HepG2 (cell line): Measurements from ENCODE around the gene TRPC6. TPM values are rescaled to one million over a fixed set of nuclear protein-coding genes. Genes with fewer than 3 reads are reported as not detected.

Experiments
- ATAC-seq: fragments of 200-7000 bp; cut with Tn5 transposase; 3 replicates; pipeline ENCODE4 v1.9.1; 2020; ENCODE audit warnings: mild to moderate bottlenecking, moderate library complexity
- BruUV-seq: library from RNA; stranded (reverse); fragments of 400-500 nt; replicated peaks from 2 replicates; lab custom pipeline; 2021; lab: Mats Ljungman, UMichigan
- CTCF ChIA-PET: fragments of 300-600 bp; formaldehyde crosslinking; extraction: SDS; loops from one replicate; lab custom pipeline; 2021; ENCODE audit warnings: low total read pairs, inconsistent platforms, low intra/inter-chr PET ratio; lab: Yijun Ruan, JAX
- POLR2A ChIA-PET: fragments of 350-600 bp; sonication (Branson Sonifier 250); formaldehyde crosslinking; loops from one replicate; lab custom pipeline; 2020; ENCODE audit warnings: antibody characterized with exemption, inconsistent platforms; lab: Yijun Ruan, JAX
- DNase-seq: peaks from one replicate; pipeline ENCODE4 v3.0.0-alpha.2; 2015; ENCODE audit warnings: low spot score
- FAIRE-seq: peaks from 3 replicates; lab custom pipeline; 2011; peaks lifted over from hg19 to GRCh38; lab: Jason Lieb, UNC
- H2AFZ ChIP-seq: one replicate; pipeline ENCODE4 v1.6.1; 2011; ENCODE audit warnings: low read length, inconsistent platforms
- H3K27ac ChIP-seq: fragments of 300-600 bp; 3 replicates; pipeline ENCODE4 v1.8.0; 2011; ENCODE audit warnings: mixed run types, mild to moderate bottlenecking, mixed read lengths, low read length, inconsistent platforms; ENCODE audit not compliant: insufficient read depth; ENCODE audit errors: extremely low read length
- H3K27me3 ChIP-seq, 2 experiments: fragments of 200-600 bp in 1 of 2; 2 replicates in 1 of 2; 3 replicates in 1 of 2; pipeline versions ENCODE4 v1.6.0 to v1.8.0; 2011; ENCODE audit warnings: low read length in 2 of 2, mild to moderate bottlenecking in 2 of 2, moderate library complexity in 2 of 2, inconsistent platforms in 1 of 2; ENCODE audit not compliant: insufficient read depth in 2 of 2, control insufficient read depth in 1 of 2
- H3K36me3 ChIP-seq, 2 experiments: fragments of 200-600 bp in 1 of 2; replicated peaks in 1 of 2; 2 replicates in 1 of 2; 3 replicates in 1 of 2; pipeline versions ENCODE4 v1.5.1 to v1.8.0; 2011; ENCODE audit warnings: low read length in 2 of 2, inconsistent platforms in 1 of 2; ENCODE audit not compliant: insufficient read depth in 2 of 2, control insufficient read depth in 1 of 2
- H3K4me1 ChIP-seq: 2 replicates; pipeline ENCODE4 v1.5.1; 2012; ENCODE audit warnings: low read length, inconsistent platforms; ENCODE audit not compliant: insufficient read depth
- H3K4me2 ChIP-seq: 2 replicates; pipeline ENCODE4 v1.6.0; 2011; ENCODE audit warnings: low read depth, low read length, inconsistent platforms
- H3K4me3 ChIP-seq, 3 experiments: fragments of 200-600 bp in 1 of 3; sonication (generic), shearing (Covaris generic) in 1 of 3; replicated peaks in 1 of 3; 2 replicates each; pipeline ENCODE4 v1.5.1; 2011 to 2016; ENCODE audit warnings: low read length in 3 of 3, inconsistent platforms in 2 of 3, low read depth in 2 of 3, mild to moderate bottlenecking in 2 of 3, control low read depth in 1 of 3, mixed read lengths in 1 of 3; ENCODE audit not compliant: insufficient read depth in 1 of 3
- H3K79me2 ChIP-seq: one replicate; pipeline ENCODE4 v1.6.1; 2011; ENCODE audit warnings: low read length, inconsistent platforms; ENCODE audit not compliant: insufficient read depth
- H3K9ac ChIP-seq: 2 replicates; pipeline ENCODE4 v1.6.0; 2011; ENCODE audit warnings: mild to moderate bottlenecking, low read depth, low read length, inconsistent platforms; ENCODE audit not compliant: insufficient read depth
- H3K9me3 ChIP-seq: 2 replicates; pipeline ENCODE4 v1.5.1; 2012; ENCODE audit warnings: mild to moderate bottlenecking, low read length
- H4K20me1 ChIP-seq: 2 replicates; pipeline ENCODE4 v1.6.0; 2011; ENCODE audit warnings: inconsistent platforms, mild to moderate bottlenecking, low read length, moderate library complexity; ENCODE audit not compliant: insufficient read depth
- CCDC6 ChIP-seq: sonication (generic); formaldehyde crosslinking; IDR thresholded peaks from 2 replicates; pipeline ENCODE4 v1.8.1; 2022; ENCODE audit warnings: mild to moderate bottlenecking, missing genetic modification reagents, moderate library complexity
- GZF1 ChIP-seq: sonication (generic); formaldehyde crosslinking; IDR thresholded peaks from 2 replicates; pipeline ENCODE4 v1.5.1; 2020; ENCODE audit warnings: mild to moderate bottlenecking, missing genetic modification reagents
- HNRNPLL ChIP-seq: fragments of 200-400 bp; formaldehyde crosslinking; IDR thresholded peaks from 2 replicates; pipeline ENCODE4 v1.6.1; 2017; ENCODE audit warnings: mild to moderate bottlenecking, low read depth, low read length; ENCODE audit not compliant: poor library complexity, severe bottlenecking
- KDM5A ChIP-seq: fragments of 200-600 bp; sonication (generic); IDR thresholded peaks from 2 replicates; pipeline ENCODE4 v1.7.0; 2018; ENCODE audit warnings: antibody characterized with exemption, mild to moderate bottlenecking, low read length, borderline replicate concordance
- MED8 ChIP-seq: sonication (generic); formaldehyde crosslinking; IDR thresholded peaks from 2 replicates; pipeline ENCODE4 v1.8.1; 2023; ENCODE audit warnings: mild to moderate bottlenecking, missing genetic modification reagents; ENCODE audit not compliant: insufficient replicate concordance
- POLR2A ChIP-seq, 2 experiments: IDR thresholded peaks; 2 replicates each; pipeline ENCODE4 v1.6.1; 2011; ENCODE audit warnings: low read depth in 2 of 2, low read length in 2 of 2, mild to moderate bottlenecking in 1 of 2, moderate library complexity in 1 of 2; ENCODE audit not compliant: insufficient read depth in 1 of 2
- SIN3A ChIP-seq: IDR thresholded peaks from 2 replicates; pipeline ENCODE4 v1.6.1; 2011; ENCODE audit warnings: low read depth, mild to moderate bottlenecking, control low read depth, low read length, borderline replicate concordance
- TAF15 ChIP-seq: fragments of 200-400 bp; formaldehyde crosslinking; IDR thresholded peaks from one replicate; pipeline ENCODE4 v1.6.1; 2018; ENCODE audit warnings: mild to moderate bottlenecking, low read depth, low read length; ENCODE audit not compliant: poor library complexity, severe bottlenecking
- ZFP82 ChIP-seq: sonication (generic); formaldehyde crosslinking; IDR thresholded peaks from 2 replicates; pipeline ENCODE4 v1.5.1; 2020; ENCODE audit warnings: mild to moderate bottlenecking, missing genetic modification reagents, borderline replicate concordance
- ZNF143 ChIP-seq: sonication (generic); formaldehyde crosslinking; IDR thresholded peaks from 2 replicates; pipeline ENCODE4 v1.4.0; 2020; ENCODE audit warnings: missing genetic modification reagents
- ZNF225 ChIP-seq: sonication (generic); formaldehyde crosslinking; IDR thresholded peaks from 2 replicates; pipeline ENCODE4 v1.4.0; 2020; ENCODE audit warnings: mild to moderate bottlenecking, missing genetic modification reagents
- ZNF7 ChIP-seq: IDR thresholded peaks from 2 replicates; pipeline ENCODE4 v1.6.1; 2016; ENCODE audit warnings: missing biosample characterization, missing genetic modification reagents
- ZNF766 ChIP-seq: sonication (generic); formaldehyde crosslinking; IDR thresholded peaks from 2 replicates; pipeline ENCODE4 v1.5.0; 2020; ENCODE audit warnings: missing genetic modification reagents, borderline replicate concordance
- ZNF775 ChIP-seq: sonication (generic); formaldehyde crosslinking; IDR thresholded peaks from 2 replicates; pipeline ENCODE4 v1.4.0; 2020; ENCODE audit warnings: missing genetic modification reagents, mild to moderate bottlenecking, moderate library complexity, borderline replicate concordance
- ZSCAN20 ChIP-seq: sonication (generic); formaldehyde crosslinking; IDR thresholded peaks from 2 replicates; pipeline ENCODE4 v1.4.0; 2020; ENCODE audit warnings: missing genetic modification reagents, mild to moderate bottlenecking, borderline replicate concordance
- in situ Hi-C: cut with HindIII; loops from 2 replicates; pipeline ENCODE4 v1.10.0; 2017; ENCODE audit warnings: low pct_unique_long_range_greater_than_20kb; ENCODE audit not compliant: extremely low pct_ligation_motif_present
- intact Hi-C: fragments of 100-400 bp; cut with micrococcal nuclease; formaldehyde crosslinking; loops from one replicate; pipeline ENCODE4 v1.10.0; 2022; ENCODE audit not compliant: unreplicated experiment
- polyA plus RNA-seq, 8 experiments: library from polyadenylated mRNA; depleted of rRNA in 3 of 8; stranded (reverse) in 7 of 8; unstranded in 1 of 8; fragments of >200 nt; fragmentation: Illumina TruSeq in 4 of 8; extraction: Trizol in 4 of 8; gene quantifications; 2 replicates each; pipeline versions ENCODE4 v1.2.1 to v1.2.3, GENCODE V29; 2011 to 2016; ENCODE audit warnings: low read depth in 4 of 8, missing spikeins in 1 of 8, mixed read lengths in 1 of 8; ENCODE audit not compliant: insufficient read depth in 1 of 8
- total RNA-seq, 5 experiments: library from RNA; depleted of rRNA; stranded (reverse); fragments of >200 nt; fragmentation: Illumina TruSeq; extraction: Trizol; gene quantifications; 2 replicates each; pipeline ENCODE4 v1.2.3, GENCODE V29; 2016; ENCODE audit warnings: low read depth in 1 of 5
- TF ChIP-seq, protein P1 (sequence below): sonication (generic); formaldehyde crosslinking; IDR thresholded peaks from 2 replicates; pipeline ENCODE4 v1.4.0; 2020; ENCODE audit warnings: mild to moderate bottlenecking, missing genetic modification reagents
- TF ChIP-seq, protein P2 (sequence below): IDR thresholded peaks from 2 replicates; pipeline ENCODE4 v1.6.1; 2018; ENCODE audit warnings: missing genetic modification reagents
- TF ChIP-seq, protein P3 (sequence below): sonication (generic); formaldehyde crosslinking; conservative IDR thresholded peaks from 2 replicates; pipeline ENCODE4 v1.4.0; 2020; ENCODE audit warnings: missing genetic modification reagents
- TF ChIP-seq, protein P4 (sequence below): sonication (generic); formaldehyde crosslinking; IDR thresholded peaks from 2 replicates; pipeline ENCODE4 v1.4.0; 2020; ENCODE audit warnings: low read depth, mild to moderate bottlenecking, missing genetic modification reagents

Gene TRPC6
- total and polyA plus RNA-seq, 2 of the 13 experiments (the other 11 are each of a cell fraction or from before 2014, with no cell fraction given) = not detected

DNA sequence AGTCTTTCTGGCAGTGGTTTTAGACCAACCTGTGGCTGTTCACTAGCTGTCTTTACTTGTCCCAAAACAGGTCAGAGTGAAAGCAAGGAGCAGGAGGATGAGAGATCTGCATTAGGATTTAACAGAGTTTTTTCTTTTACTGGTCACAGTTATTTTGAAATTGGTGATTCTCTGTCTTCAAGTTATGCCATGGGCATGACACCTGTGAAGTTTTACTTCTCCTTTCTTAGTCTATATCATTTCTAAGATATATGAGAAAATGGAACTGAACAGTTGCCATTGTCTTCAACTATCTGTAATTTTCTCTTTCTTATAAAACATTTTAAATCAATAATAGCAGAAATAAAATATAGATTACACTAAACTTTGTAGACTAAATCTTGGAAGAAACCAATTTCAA lies 60.6 kb downstream of the TRPC6 start:
- ATAC-seq = no peak
- no peak for TF ChIP-seq ZNF143 (CRISPR knock-in tag)
- TF ChIP-seq, protein P1, sequence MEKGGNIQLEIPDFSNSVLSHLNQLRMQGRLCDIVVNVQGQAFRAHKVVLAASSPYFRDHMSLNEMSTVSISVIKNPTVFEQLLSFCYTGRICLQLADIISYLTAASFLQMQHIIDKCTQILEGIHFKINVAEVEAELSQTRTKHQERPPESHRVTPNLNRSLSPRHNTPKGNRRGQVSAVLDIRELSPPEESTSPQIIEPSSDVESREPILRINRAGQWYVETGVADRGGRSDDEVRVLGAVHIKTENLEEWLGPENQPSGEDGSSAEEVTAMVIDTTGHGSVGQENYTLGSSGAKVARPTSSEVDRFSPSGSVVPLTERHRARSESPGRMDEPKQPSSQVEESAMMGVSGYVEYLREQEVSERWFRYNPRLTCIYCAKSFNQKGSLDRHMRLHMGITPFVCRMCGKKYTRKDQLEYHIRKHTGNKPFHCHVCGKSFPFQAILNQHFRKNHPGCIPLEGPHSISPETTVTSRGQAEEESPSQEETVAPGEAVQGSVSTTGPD (CRISPR knock-in tag) = no peak
- TF ChIP-seq MED8 (CRISPR knock-in tag) = no peak
- no peak for TF ChIP-seq KDM5A
- no peak for TF ChIP-seq ZNF766 (CRISPR knock-in tag)
- TF ChIP-seq GZF1 (CRISPR knock-in tag) = no peak
- no peak for TF ChIP-seq ZNF225 (CRISPR knock-in tag)
- no peak for TF ChIP-seq ZSCAN20
- TF ChIP-seq, protein P2, sequence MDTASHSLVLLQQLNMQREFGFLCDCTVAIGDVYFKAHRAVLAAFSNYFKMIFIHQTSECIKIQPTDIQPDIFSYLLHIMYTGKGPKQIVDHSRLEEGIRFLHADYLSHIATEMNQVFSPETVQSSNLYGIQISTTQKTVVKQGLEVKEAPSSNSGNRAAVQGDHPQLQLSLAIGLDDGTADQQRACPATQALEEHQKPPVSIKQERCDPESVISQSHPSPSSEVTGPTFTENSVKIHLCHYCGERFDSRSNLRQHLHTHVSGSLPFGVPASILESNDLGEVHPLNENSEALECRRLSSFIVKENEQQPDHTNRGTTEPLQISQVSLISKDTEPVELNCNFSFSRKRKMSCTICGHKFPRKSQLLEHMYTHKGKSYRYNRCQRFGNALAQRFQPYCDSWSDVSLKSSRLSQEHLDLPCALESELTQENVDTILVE (CRISPR knock-in tag) = no peak
- TF ChIP-seq SIN3A = no peak
- TF ChIP-seq POLR2A (IDR thresholded peaks at IDR 0.05; ENCODE audit: insufficient read depth in 1 of 2, low read depth in 2 of 2, low read length in 2 of 2) = no peak
- TF ChIP-seq TAF15 = no peak
- no peak for TF ChIP-seq ZFP82 (CRISPR knock-in tag)
- no peak for TF ChIP-seq ZNF775 (CRISPR knock-in tag)
- TF ChIP-seq, protein P3, sequence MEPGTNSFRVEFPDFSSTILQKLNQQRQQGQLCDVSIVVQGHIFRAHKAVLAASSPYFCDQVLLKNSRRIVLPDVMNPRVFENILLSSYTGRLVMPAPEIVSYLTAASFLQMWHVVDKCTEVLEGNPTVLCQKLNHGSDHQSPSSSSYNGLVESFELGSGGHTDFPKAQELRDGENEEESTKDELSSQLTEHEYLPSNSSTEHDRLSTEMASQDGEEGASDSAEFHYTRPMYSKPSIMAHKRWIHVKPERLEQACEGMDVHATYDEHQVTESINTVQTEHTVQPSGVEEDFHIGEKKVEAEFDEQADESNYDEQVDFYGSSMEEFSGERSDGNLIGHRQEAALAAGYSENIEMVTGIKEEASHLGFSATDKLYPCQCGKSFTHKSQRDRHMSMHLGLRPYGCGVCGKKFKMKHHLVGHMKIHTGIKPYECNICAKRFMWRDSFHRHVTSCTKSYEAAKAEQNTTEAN (CRISPR knock-in tag) = no peak
- no peak for TF ChIP-seq HNRNPLL
- TF ChIP-seq, protein P4, sequence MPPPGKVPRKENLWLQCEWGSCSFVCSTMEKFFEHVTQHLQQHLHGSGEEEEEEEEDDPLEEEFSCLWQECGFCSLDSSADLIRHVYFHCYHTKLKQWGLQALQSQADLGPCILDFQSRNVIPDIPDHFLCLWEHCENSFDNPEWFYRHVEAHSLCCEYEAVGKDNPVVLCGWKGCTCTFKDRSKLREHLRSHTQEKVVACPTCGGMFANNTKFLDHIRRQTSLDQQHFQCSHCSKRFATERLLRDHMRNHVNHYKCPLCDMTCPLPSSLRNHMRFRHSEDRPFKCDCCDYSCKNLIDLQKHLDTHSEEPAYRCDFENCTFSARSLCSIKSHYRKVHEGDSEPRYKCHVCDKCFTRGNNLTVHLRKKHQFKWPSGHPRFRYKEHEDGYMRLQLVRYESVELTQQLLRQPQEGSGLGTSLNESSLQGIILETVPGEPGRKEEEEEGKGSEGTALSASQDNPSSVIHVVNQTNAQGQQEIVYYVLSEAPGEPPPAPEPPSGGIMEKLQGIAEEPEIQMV (CRISPR knock-in tag) = no peak
- TF ChIP-seq CCDC6 (CRISPR knock-in tag) = no peak
- TF ChIP-seq ZNF7 (CRISPR knock-in tag) = no peak
- Histone ChIP-seq H4K20me1 (no peaks in the 10 kb centered on the region), H3K4me1 (no peaks in the 10 kb centered on the region), H3K4me2 (no peak overlapping the region), H3K79me2 (no peaks in the 10 kb centered on the region), H3K9me3 (no peaks in the 10 kb centered on the region), H3K9ac (no peak overlapping the region), H3K27me3 (no peaks in the 10 kb centered on the region), H3K27ac (no peak overlapping the region), H3K4me3 (no peak overlapping the region), H2AFZ (no peak overlapping the region), H3K36me3 (no peaks in the 10 kb centered on the region)
- intact Hi-C loops (no loop called here), in situ Hi-C loops (no loop called here)
- no peak for FAIRE-seq
- no peak for DNase-seq
- CTCF ChIA-PET = no interaction called here
- POLR2A ChIA-PET = no interaction called here
- BruUV-seq = no TSS peak
